Activated B cell treated with CpG ODN at 0.5 μM for 24 hours (primary cell): Measurements from ENCODE around the gene MTMR3. TPM values are rescaled to one million over a fixed set of nuclear protein-coding genes. Genes with fewer than 3 reads are reported as not detected.

Experiments used
- ATAC-seq: fragments of 200-7000 bp; cut with Tn5 transposase; one replicate; pipeline ENCODE4 v1.10.0; 2021; ENCODE audit warnings: low read depth, mild to moderate bottlenecking, moderate library complexity
- CTCF ChIA-PET: fragments of 350-600 bp; sonication (Branson Sonifier 250); formaldehyde crosslinking; loops from one replicate; lab custom pipeline; 2021; ENCODE audit warnings: antibody characterized with exemption; lab: Charles Lee
- POLR2A ChIA-PET: fragments of 350-600 bp; sonication (Branson Sonifier 250); formaldehyde crosslinking; loops from one replicate; lab custom pipeline; 2021; ENCODE audit warnings: antibody characterized with exemption; lab: Charles Lee
- DNase-seq: peaks from one replicate; pipeline ENCODE4 v3.0.0; 2022
- H3K27ac Mint-ChIP-seq: one replicate; pipeline ENCODE4 v1.8.0; 2020; ENCODE audit warnings: mixed read lengths
- H3K27me3 Mint-ChIP-seq: one replicate; pipeline ENCODE4 v1.8.0; 2021; ENCODE audit warnings: mixed read lengths
- H3K36me3 Mint-ChIP-seq: one replicate; pipeline ENCODE4 v1.8.0; 2021; ENCODE audit warnings: low read depth, mixed read lengths
- H3K4me1 Mint-ChIP-seq: one replicate; pipeline ENCODE4 v1.8.0; 2021; ENCODE audit warnings: mixed read lengths
- H3K4me3 Mint-ChIP-seq: one replicate; pipeline ENCODE4 v1.8.0; 2020; ENCODE audit warnings: mild to moderate bottlenecking, mixed read lengths
- H3K9me3 Mint-ChIP-seq: one replicate; pipeline ENCODE4 v1.8.0; 2020; ENCODE audit warnings: mixed read lengths
- CTCF ChIP-seq: fragments of 200-600 bp; IDR thresholded peaks from one replicate; pipeline ENCODE4 v1.8.0; 2022; ENCODE audit warnings: antibody characterized with exemption, mild to moderate bottlenecking
- intact Hi-C: fragments of 100-400 bp; cut with micrococcal nuclease; formaldehyde crosslinking; loops from one replicate; pipeline ENCODE4 v1.15.1; 2024
- total RNA-seq: library from RNA; stranded (reverse); gene quantifications from 2 replicates; pipeline ENCODE4 v1.2.3, GENCODE V29; 2022

MTMR3 gene
- total RNA-seq, 1 donor from 2014 or later: 36.6 TPM

GRCh38 chr22:29951791-29952413 lies 68.9 kb downstream of the MTMR3 start:
- ATAC-seq (no peak), DNase-seq (no peak)
- TF ChIP-seq CTCF: no peak
- peaks cover 6% of the 10 kb centered on the region for H3K36me3 Mint-ChIP-seq
- H3K4me3 Mint-ChIP-seq: no peak overlapping the region
- no peak overlapping the region for H3K27ac Mint-ChIP-seq
- intact Hi-C loops: no loop called here
- no peaks in the 10 kb centered on the region for H3K27me3 Mint-ChIP-seq
- CTCF ChIA-PET: interaction anchor here (1.6 kb wide), 1 partner anchor 53 kb away, joined by 3 read pairs; no protein-coding TSS in a partner anchor
- H3K9me3 Mint-ChIP-seq: no peaks in the 10 kb centered on the region
- POLR2A ChIA-PET: interaction anchor here (0.7 kb wide), 1 partner anchor 9 kb away, joined by 6 read pairs; no protein-coding TSS in a partner anchor
- peaks cover 26% of the 10 kb centered on the region for H3K4me1 Mint-ChIP-seq

GRCh38 chr22:29954203-29954855 lies 71.4 kb downstream of the MTMR3 start:
- TF ChIP-seq CTCF: no peak
- H3K4me1 Mint-ChIP-seq: peaks cover 15% of the 10 kb centered on the region
- peaks cover 21% of the 10 kb centered on the region for H3K36me3 Mint-ChIP-seq
- no peak overlapping the region for H3K4me3 Mint-ChIP-seq
- ATAC-seq: no peak
- DNase-seq: no peak
- CTCF ChIA-PET: no interaction called here
- POLR2A ChIA-PET: interaction anchor here (0.7 kb wide), 1 partner anchor 17 kb away, joined by 5 read pairs; no protein-coding TSS in a partner anchor
- H3K9me3 Mint-ChIP-seq: no peaks in the 10 kb centered on the region
- H3K27ac Mint-ChIP-seq: no peak overlapping the region
- intact Hi-C loops: no loop called here
- H3K27me3 Mint-ChIP-seq: no peaks in the 10 kb centered on the region

GRCh38 chr22:29956680-29957079 lies 73.7 kb downstream of the MTMR3 start:
- intact Hi-C loops: no loop called here
- no peak for ATAC-seq
- TF ChIP-seq CTCF: no peak
- Mint-ChIP-seq H3K27ac (no peak overlapping the region), H3K4me3 (no peak overlapping the region), H3K9me3 (no peaks in the 10 kb centered on the region), H3K36me3 (peaks cover 24% of the 10 kb centered on the region), H3K27me3 (no peaks in the 10 kb centered on the region), H3K4me1 (peaks cover 7% of the 10 kb centered on the region)
- ChIA-PET CTCF (no interaction called here), POLR2A (no interaction called here)
- DNase-seq: no peak

- ATAC-seq (no peak), DNase-seq (no peak)
- Mint-ChIP-seq H3K9me3 (no peaks in the 10 kb centered on the region), H3K36me3 (peaks cover 27% of the 10 kb centered on the region), H3K27me3 (no peaks in the 10 kb centered on the region), H3K4me1 (peaks cover 2% of the 10 kb centered on the region), H3K4me3 (no peak overlapping the region), H3K27ac (no peak overlapping the region)
- CTCF ChIA-PET: no interaction called here
- no peak for TF ChIP-seq CTCF
- intact Hi-C loops: no loop called here
- POLR2A ChIA-PET: no interaction called here
Observed at GRCh38 chr22:29958170-29958569, 75.2 kb downstream of the MTMR3 start.

- POLR2A ChIA-PET: interaction anchor here (0.5 kb wide), 1 partner anchor 33 kb away, joined by 3 read pairs; no protein-coding TSS in a partner anchor
Observed at GRCh38 chr22:29964776-29965175, 81.8 kb downstream of the MTMR3 start.

More at GRCh38 chr22:29964776-29965175, 81.8 kb downstream of the MTMR3 start:
- H3K36me3 Mint-ChIP-seq: peaks cover 20% of the 10 kb centered on the region
- TF ChIP-seq CTCF: no peak
- CTCF ChIA-PET: interaction anchor here (0.9 kb wide), 1 partner anchor 31 kb away, joined by 3 read pairs; no protein-coding TSS in a partner anchor
- no peak overlapping the region for H3K4me3 Mint-ChIP-seq
- H3K27ac Mint-ChIP-seq: no peak overlapping the region
- intact Hi-C loops: no loop called here
- no peaks in the 10 kb centered on the region for H3K9me3 Mint-ChIP-seq
- H3K27me3 Mint-ChIP-seq: no peaks in the 10 kb centered on the region
- ATAC-seq (no peak), DNase-seq (no peak)
- peaks cover 15% of the 10 kb centered on the region for H3K4me1 Mint-ChIP-seq
